ENCODE data around the gene CD300LB.
A peak's percentile ranks its signal among the peaks of the same experiment; 100 is the strongest.

Gene CD300LB

DNA sequence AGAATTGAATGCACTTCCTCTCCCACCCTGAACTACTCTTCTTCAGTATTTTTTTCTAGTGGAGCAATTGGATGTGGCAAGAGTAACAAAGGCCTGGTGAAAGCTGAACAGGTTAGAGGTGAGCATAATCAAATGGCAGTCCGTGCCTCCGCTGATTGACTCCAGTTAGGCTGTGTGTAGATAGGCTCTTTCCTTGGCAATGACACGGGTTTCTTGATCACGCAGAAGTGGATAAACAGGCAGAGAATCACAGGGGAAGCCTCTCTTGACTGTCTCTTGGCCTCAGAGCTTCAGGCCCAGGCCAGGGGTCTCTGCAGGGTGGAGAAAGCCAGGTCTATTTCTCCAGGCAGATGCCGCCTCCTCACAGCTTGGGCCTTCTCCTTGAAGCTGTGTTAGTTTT, 4.2 kb downstream of the CD300LB start:
- peaks cover 0 to 4% of the 10 kb centered on the region in 2 donors for H3K27me3 ChIP-seq
- intact Hi-C loops (cut with DNase I; ENCODE audit: low total_unique reads) = no loop called here
- no peak for DNase-seq
- TF ChIP-seq, protein P1, sequence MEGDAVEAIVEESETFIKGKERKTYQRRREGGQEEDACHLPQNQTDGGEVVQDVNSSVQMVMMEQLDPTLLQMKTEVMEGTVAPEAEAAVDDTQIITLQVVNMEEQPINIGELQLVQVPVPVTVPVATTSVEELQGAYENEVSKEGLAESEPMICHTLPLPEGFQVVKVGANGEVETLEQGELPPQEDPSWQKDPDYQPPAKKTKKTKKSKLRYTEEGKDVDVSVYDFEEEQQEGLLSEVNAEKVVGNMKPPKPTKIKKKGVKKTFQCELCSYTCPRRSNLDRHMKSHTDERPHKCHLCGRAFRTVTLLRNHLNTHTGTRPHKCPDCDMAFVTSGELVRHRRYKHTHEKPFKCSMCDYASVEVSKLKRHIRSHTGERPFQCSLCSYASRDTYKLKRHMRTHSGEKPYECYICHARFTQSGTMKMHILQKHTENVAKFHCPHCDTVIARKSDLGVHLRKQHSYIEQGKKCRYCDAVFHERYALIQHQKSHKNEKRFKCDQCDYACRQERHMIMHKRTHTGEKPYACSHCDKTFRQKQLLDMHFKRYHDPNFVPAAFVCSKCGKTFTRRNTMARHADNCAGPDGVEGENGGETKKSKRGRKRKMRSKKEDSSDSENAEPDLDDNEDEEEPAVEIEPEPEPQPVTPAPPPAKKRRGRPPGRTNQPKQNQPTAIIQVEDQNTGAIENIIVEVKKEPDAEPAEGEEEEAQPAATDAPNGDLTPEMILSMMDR (IDR thresholded peaks at IDR 0.05) = no peak
- H3K4me3 ChIP-seq = no peak overlapping the region
- no peaks in the 10 kb centered on the region for H3K36me3 ChIP-seq
- peaks cover 0 to 15% (median 10%) of the 10 kb centered on the region in 3 donors for H3K9me3 ChIP-seq
- no peak overlapping the region for H3K27ac ChIP-seq
- H3K4me1 ChIP-seq = no peaks in the 10 kb centered on the region

DNA sequence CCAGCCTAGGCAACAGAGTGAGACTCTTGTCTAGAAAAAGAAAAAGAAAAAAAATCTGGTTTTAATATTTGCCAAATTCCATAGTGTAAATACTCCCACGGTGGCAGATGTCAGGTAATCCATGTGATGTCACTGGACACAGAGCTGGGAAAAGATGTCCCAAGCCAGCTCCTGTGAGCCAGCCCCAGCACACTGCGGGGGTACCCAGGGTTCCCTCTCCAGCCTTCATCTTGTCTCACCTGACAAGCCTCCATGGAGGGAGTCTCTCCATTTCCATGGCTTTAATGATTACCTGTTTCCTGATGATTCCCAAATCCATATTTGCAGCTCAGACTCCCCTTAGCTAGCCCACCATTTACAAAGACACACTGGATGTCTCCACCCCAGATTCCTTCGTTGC, 4.6 kb downstream of the CD300LB start:
- no peak for DNase-seq
- H3K9me3 ChIP-seq = peaks cover 0 to 15% (median 10%) of the 10 kb centered on the region in 3 donors
- intact Hi-C loops (cut with DNase I; ENCODE audit: low total_unique reads) = no loop called here
- H3K27ac ChIP-seq = no peak overlapping the region
- H3K36me3 ChIP-seq = no peaks in the 10 kb centered on the region
- TF ChIP-seq, protein P1 (IDR thresholded peaks at IDR 0.05) = no peak
- no peaks in the 10 kb centered on the region for H3K4me1 ChIP-seq
- H3K4me3 ChIP-seq = no peak overlapping the region
- peaks cover 0 to 4% of the 10 kb centered on the region in 2 donors for H3K27me3 ChIP-seq

DNA sequence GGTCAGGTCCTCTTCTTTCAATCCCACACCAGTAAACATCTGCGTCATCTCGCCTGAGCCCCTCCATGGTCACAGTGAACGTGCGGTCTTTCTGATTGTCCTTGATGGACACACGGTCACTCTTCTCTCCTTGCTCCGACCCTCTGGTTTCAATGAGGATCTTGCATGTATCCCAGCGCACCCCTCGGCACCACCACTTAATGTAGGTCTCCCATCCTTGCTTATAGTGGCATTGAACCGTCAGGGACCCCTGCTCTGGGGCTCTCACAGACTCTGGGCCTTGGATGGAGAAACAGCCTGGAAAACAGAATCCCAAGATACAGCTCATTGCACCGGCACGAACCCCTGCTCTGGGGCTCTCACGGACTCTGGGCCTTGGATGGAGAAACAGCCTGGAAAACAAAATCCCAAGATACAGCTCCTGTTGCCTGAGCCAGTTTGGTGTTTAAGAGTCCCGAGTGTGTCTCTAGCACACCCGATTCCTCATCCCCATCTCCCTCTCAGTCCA, 5.4 kb downstream of the CD300LB start:
- H3K4me3 ChIP-seq = no peak overlapping the region
- TF ChIP-seq, protein P1 (IDR thresholded peaks at IDR 0.05) = no peak
- no peak for DNase-seq
- H3K4me1 ChIP-seq = no peaks in the 10 kb centered on the region
- peaks cover 0 to 4% of the 10 kb centered on the region in 2 donors for H3K27me3 ChIP-seq
- peaks cover 0 to 15% (median 10%) of the 10 kb centered on the region in 3 donors for H3K9me3 ChIP-seq
- H3K27ac ChIP-seq = no peak overlapping the region
- no peaks in the 10 kb centered on the region for H3K36me3 ChIP-seq
- intact Hi-C loops (cut with DNase I; ENCODE audit: low total_unique reads) = no loop called here

DNA sequence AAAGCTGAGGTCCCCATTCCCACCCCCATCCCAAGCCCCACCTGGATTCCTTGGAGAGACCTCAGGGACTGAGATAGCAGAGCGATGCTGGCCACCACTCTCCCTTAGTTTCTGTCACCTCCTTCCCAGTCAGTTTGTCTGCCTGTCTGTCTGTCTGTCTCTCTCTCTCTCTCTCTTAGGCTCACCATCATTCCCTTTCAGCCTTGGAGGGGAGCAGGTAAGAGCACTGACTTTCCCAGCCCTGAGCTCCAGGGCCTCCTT, 5.9 kb downstream of the CD300LB start:
- TF ChIP-seq, protein P1 (IDR thresholded peaks at IDR 0.05) = no peak
- Histone ChIP-seq H3K27ac (no peak overlapping the region), H3K27me3 (peaks cover 0 to 4% of the 10 kb centered on the region in 2 donors), H3K36me3 (no peaks in the 10 kb centered on the region), H3K4me3 (no peak overlapping the region), H3K4me1 (no peaks in the 10 kb centered on the region), H3K9me3 (peaks cover 0 to 15% (median 10%) of the 10 kb centered on the region in 3 donors)
- no peak for DNase-seq
- intact Hi-C loops (cut with DNase I; ENCODE audit: low total_unique reads) = no loop called here

DNA sequence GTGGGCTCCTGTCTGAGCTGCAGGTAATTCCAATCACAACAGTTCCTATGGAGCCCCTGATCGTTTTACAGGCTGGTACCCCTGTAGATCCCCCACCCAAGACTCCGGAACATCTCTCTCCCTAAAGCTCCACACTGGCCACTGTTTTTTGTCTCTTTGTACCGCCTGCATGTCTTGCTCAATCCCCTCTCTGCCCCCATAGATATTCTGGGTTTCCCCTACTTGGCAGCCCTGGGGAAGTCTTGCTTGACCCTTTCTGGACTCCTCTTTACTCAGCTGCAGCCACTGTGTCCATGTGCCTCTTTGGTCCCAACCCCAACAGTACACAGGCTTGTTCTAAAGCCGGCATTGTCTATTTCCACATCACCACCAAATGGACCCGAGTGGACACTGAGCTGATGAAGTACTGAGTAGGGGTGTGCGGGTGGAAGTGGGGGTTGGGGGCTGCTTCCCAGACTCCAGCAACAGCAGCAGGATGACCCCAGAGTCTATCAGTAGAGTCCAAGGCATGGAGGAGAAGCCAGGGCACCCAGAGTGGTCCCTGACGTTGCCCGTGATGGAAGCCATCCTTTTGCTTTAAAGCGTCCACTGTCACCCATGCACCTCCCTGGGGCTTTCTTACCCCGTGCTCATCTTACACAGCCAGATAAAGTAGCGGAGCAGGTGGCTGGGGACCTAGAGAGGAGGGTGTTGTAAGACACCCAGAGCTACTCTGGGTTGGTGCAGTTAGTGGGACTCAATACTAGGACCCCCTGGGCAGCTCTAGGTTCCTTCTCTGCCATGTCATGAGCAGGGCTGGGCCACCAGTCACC, 6.4 kb downstream of the CD300LB start:
- peak in 1 of 2 donors; percentile 35 for DNase-seq
- peaks cover 0 to 15% (median 10%) of the 10 kb centered on the region in 3 donors for H3K9me3 ChIP-seq
- TF ChIP-seq, protein P1 (IDR thresholded peaks at IDR 0.05) = no peak
- H3K4me1 ChIP-seq = no peaks in the 10 kb centered on the region
- intact Hi-C loops (cut with DNase I; ENCODE audit: low total_unique reads) = no loop called here
- H3K27me3 ChIP-seq = peaks cover 0 to 4% of the 10 kb centered on the region in 2 donors
- H3K27ac ChIP-seq = no peak overlapping the region
- H3K4me3 ChIP-seq = no peak overlapping the region
- H3K36me3 ChIP-seq = no peaks in the 10 kb centered on the region

Data from tibial artery (tissue), 4 donors.